B cell (primary cell): ENCODE data around the gene HIF3A.

ENCODE experiments used
- EZH2 ChIP-seq: IDR thresholded peaks from 2 replicates; pipeline ENCODE4 v1.6.1; 2012; ENCODE audit warnings: borderline replicate concordance, low read depth, mild to moderate bottlenecking, moderate library complexity, low read length; ENCODE audit not compliant: insufficient read depth, poor library complexity, severe bottlenecking
- TF ChIP-seq, protein P1 (sequence below): fragments of 200-600 bp; IDR thresholded peaks from one replicate; pipeline ENCODE4 v1.8.0; 2022; ENCODE audit warnings: antibody characterized with exemption, mild to moderate bottlenecking

DNA sequence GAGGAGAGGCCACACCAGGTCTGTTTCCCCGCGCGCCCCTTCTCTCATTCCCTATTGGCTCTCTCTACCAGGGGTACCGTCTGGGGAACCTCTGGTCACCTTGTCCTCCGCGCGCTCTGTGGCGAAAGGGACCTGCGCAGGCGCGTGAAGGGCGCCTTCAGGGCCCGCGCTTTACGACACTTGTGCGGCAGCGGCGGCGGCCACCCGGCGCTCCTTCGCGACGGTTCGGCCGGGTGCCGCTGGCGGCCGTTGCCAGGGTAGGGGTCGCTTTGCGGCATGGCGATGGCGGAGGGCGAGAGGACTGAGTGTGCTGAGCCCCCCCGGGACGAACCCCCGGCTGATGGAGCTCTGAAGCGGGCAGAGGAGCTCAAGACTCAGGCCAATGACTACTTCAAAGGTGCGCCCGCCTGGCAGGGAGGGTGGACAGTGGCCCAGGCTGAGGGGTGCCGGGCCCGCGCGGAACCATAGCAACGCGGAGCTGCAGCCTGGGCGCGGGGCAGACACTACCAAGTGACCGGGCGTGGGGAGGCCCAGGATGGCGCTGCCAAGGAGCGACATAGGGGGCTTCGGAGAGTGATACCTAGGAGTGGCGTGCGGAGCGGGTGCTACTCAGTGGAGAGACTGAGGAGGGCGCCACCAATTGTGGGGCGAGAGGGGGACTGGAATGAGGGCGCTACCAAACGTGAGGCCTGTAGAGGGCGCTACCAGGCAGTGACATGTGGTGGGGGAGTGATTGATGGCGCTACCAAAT, 50.2 kb downstream of the HIF3A start, which contains the start of gene PPP5C:
- TF ChIP-seq, protein P1, sequence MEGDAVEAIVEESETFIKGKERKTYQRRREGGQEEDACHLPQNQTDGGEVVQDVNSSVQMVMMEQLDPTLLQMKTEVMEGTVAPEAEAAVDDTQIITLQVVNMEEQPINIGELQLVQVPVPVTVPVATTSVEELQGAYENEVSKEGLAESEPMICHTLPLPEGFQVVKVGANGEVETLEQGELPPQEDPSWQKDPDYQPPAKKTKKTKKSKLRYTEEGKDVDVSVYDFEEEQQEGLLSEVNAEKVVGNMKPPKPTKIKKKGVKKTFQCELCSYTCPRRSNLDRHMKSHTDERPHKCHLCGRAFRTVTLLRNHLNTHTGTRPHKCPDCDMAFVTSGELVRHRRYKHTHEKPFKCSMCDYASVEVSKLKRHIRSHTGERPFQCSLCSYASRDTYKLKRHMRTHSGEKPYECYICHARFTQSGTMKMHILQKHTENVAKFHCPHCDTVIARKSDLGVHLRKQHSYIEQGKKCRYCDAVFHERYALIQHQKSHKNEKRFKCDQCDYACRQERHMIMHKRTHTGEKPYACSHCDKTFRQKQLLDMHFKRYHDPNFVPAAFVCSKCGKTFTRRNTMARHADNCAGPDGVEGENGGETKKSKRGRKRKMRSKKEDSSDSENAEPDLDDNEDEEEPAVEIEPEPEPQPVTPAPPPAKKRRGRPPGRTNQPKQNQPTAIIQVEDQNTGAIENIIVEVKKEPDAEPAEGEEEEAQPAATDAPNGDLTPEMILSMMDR, result peak; percentile 71
- TF ChIP-seq EZH2, result no peak
